Ureter (tissue), 1 donor: ENCODE measurements around the gene NAT8L. TPM values are rescaled to one million over a fixed set of nuclear protein-coding genes. Genes with fewer than 3 reads are reported as not detected.

Experiments
- DNase-seq: peaks from one replicate; pipeline ENCODE4 v3.0.0-alpha.2; 2020; ENCODE audit warnings: low spot score
- total RNA-seq: library from RNA; stranded (reverse); gene quantifications from one replicate; pipeline ENCODE4 v1.2.4, GENCODE V29; 2023
- donor health status: DM: yes; HTN: yes; CAD: no.

Gene NAT8L
- total RNA-seq, 1 donor from 2014 or later, result 0.16 TPM

DNA sequence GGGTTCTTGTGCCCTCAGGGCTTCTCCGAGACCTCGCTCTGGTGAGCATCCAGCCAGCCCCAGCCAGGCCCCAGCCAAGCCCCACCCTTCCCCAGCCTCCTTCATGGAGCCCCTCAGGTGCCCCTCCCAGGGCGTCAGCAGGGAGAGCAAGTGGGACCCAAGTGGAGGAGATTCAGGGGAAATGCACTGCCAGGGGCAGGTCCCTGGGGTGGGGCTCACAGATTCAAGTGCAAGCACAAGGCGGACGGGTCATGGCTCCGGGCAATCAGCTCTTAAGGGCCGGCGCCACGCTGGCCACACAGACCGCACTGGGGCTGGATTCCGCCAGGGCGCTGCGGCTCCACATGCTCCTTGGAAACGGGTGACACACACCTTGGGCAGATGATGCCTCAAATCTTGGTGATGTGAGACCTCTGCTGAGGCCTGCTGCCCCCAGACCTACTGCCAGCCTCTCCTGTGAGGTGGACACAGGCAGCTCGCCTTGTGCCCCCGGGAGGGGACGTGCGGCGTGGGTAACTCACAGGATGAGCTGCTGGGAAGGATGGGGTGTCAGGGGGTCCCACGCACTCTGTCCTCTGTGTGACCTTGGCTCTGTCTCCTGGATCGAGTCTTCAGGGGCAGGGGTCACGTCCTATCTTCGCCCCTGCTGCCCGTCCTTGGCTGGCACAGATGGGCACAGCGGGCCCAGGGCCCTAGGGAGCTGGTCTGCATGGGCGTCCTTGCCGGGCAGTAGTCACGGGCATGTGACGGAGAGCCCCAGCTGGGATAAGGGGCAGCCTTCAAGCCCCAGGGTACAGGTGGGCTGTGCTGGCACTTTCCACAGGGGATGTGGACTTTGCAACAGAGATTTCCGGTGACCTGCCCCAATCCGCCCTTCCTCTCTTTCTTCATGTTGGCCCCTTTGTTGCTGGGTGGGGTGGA is 17.1 kb downstream of the NAT8L start:
- no peak for DNase-seq

DNA sequence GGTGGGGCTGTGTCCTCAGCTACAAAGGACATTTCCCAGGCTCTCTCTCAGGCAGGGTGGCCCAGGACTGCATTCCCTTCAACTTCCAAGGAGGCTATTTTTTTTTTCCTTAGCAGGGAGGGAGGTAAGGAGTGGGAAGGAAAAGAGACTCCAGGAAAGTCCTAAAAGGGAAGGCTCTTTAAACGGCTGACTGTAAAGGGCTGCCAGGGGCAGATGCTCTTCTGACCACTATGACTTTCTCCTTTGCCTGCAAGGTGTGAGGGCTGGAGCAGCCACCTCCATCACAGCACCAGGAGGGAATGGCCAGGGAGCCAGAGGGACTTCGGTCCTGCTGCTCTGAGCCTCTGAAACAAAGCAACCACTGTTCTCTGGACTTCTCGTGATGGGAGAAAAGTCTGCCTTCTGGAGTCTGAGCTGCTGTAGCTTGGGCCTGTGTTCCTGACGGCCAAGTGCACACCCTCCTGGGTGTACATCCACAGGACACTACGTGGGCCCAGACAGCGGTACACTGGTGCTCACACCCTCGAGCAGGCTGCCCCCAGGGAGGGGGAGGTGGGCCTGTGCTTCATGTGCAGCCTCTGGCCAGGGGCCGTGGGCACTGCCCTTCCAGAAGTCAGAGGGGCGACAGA is 17.9 kb downstream of the NAT8L start:
- DNase-seq, result no peak

DNA sequence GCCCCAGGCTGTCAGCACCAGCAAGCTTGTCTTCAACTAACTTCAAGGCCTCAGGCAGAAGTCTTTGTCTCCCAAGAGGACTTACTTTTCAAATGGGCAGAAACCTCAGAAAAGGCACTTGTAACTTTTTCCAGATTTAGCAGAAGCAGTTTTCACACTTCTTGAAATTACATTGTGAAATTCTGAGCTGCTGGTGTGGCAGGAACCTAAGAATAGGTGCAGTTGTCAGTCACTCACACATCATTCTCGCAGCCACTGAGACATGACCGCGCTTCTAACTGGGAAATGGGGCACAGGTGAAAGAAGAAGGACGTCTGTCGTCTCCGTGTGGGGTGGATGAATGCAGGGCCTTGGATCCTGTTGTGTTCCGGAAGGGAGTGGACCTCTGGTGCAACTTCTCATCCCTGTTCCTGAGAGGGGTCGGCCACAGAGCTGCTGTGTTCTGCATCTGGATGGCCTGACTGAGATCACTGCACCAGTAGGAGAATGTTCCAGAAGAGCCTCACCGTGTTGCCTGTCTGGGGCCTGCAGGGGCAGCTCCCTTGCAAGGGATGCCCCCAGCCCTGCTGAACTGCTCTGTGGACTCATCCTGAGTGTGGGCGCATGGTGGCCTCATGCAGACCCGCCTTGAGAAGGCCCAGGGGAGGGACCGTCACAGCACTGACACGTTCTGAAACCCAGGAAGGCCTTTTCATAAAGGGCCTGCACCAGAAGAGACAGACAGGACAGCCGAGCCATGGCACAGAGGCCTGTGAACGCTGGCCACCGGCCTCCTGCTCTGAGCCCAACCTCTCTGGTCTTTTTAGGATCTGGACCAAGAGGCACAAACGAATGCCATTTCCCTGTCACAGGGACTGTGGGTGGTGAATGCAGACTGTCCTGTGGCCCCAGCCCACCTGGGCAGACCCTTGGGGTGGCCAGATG is 18.7 kb downstream of the NAT8L start:
- no peak for DNase-seq

DNA sequence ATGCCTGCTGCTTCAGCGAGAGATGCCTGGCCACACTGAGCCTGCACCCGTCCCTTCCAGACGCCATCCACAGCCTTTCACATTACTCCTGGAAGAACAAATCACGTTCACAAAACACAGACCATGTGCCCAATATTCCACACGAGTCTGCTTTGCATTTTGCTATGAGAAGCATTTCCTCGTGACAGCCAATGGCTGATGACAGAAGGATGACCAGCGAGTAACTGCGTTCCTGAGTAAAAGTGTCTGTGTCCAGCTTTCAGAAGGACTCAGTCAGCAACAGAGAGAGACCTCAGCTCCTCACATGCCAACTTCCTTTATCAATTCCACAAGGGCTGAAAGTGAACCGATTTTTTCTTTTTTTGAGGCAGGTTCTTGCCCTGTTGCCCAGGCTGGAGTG is 19.5 kb downstream of the NAT8L start:
- no peak for DNase-seq

DNA sequence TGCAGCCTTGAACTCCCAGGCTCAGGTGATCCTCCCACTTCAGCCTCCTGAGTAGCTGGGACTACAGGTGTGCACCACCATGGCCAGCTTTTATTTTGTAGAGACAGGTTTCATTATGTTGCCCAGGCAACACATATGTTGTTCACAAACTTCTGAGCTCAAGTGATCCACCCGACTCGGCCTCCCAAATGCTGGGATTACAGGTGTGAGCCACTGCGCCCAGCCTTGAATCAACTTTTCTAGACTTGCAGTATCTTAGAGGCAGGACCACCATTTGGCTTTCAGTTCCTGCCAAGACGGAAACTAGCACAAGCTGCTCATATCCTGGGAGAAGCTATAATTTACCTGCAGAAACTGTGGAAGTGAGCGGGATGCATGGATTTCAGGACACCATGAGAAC is 19.9 kb downstream of the NAT8L start:
- no peak for DNase-seq

DNA sequence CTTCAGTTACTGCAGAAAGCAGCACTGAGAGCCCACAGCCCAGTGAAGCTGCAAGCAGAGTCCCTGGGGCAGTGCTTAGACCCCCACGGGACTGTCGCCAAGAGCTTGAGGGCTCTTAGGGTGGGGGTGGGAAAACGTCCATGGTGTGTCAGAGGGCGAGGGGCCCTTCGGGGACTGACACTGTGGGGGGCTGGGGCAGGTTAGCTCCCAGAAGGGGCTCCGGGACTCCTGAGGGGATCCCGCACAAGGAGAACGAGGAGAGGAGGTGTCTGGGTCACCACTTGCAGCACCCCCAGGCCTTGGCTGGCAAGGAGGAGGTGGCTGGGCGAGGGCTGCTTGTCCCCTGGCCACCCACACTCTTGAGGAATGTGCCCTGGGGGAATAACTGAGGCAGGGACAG is 20.8 kb downstream of the NAT8L start:
- DNase-seq, result no peak

DNA sequence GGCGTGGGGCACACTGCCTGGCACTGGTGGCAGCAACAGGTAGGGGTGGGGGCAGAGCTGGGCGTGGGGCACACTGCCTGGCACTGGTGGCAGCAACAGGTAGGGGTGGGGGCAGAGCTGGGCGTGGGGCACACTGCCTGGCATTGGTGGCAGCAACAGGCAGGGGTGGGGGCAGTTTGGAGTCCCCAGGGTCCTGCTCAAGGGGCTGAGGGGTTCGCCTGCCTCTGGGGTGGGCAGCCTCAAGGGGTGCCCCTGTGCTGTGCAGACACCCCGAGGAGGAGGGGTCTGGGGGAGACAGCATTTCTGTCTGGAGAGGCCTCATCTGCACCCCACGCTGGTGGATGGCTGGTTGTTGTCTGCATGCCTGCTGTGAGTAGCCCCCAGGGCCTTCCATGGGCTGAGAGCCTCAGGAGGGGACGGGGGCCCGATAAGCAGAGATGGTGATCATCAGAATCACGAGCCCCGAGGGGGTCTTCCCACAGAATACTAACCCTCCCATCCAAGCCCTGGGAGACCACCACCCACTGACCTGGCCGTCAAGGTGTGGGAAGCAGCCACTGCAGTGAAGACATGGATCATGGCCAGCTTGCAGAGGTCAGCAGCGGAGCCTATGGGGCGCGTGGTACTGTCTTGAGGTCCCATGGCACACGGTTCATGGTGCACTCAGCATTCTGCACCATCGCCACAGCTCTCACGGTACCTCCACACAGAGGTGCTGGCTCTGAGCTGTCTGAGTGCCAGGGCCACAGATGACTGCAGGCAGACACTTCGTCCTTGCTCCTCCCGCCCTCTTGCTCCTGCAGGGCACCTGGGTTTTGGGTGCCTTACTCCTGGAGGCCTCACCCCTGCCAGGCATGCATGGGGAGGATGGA is 21.5 kb downstream of the NAT8L start:
- DNase-seq, result no peak

DNA sequence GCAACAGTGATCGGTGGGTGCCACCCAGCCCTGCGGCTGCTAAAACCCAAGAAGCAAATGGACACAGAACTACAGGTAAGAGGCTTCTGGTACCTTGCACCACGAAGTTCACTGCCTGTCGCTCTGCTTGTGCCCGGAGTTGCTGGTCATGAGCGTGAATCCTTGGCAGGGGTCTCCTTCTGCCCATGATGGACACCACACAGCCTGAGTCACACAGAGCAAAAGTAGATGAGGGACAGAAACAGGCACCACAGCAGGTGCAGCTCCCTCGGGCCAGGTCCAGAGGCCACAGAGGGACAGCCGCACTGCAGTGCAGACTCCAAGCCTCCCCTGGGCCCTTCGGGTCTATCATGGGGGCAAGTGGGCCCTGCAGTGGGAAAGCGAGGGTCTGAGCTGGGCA is 22.4 kb downstream of the NAT8L start:
- no peak for DNase-seq

DNA sequence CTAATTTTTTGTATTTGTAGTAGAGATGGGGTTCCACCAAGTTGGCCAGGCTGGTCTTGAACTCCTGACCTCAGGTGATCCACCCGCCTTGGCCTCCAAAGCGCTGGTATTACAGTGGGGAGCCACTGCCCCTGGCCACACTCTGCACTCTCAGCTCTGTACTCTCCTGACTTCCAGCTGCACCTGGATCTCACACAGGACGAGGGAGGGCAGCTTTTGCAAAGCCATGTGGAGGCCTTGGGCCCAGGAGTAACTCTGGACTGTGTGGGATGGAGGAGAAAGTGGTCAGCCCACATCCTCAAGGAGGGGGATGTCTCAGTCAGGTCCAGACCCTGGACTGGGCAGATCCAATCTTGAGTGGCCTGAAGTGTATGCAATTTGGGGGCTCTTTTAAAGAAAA is 23.0 kb downstream of the NAT8L start:
- DNase-seq, result no peak

DNA sequence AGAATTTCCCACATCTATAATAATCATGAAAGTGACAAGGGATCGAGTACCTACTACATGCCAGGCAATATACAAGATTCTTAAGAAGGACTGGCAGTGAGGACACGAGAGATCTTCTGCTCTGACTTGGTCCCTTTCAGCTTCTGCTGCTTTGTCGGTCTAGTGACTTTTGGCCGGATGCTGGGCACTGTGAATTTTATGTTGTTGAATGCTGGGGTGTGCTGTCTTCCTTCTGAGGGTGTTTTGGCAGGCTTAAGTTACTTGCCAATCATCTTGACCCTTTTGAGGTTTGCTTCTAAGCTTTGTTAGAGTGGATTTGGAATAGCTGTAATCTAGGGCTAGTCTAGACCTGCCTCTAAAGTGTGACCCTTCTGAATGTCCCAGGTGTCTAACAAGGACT is 23.5 kb downstream of the NAT8L start:
- peak; percentile 14 for DNase-seq

DNA sequence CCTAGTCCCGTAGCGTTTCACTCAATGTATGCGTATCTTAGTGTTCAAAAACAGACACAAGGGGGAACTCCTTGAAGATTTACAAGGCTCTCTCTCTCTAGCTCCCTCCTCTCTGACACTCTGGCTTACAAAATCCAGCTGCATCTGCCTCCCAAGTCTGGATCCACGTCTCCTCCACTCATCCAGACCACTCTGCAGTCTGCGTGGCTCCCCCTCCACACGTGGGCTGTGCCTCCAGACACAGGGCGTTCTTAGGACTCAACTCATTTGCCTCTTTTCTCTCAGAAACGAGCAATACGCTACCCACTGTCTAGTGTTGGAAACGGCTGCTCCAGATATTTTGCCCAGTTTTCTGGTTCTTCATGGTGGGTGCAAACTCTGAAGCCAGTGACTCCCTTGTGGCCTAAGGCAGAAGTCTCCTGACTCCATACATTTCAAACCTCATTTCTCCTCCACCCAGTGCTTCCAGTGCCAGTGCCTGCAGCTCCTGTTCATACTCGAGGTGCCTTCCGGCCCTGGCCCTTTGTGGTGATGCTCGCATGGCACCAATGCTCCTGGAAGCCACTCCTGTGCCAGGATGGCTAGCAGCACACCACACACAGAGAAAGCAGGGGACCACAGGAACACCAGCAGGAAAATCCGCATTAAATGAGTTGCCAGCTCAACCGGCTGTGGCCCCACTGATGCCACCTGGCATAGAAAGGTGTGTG is 24.1 kb downstream of the NAT8L start:
- DNase-seq, result no peak

DNA sequence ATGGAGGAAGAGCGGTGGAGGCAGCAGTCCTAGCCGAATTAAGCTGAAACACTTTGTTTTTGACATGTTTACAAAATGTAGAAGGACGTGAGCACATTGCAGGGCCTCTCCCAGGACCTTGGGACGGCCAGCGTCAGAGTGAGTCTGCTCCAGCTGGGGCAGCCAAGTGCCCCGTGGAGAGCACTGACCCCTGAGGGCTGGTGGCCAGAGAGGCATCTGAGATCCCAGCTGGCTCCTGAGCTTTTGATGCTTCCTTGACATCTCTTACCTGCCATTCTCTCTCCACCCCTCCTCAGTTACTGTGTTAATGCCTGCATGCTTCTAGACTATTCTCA is 24.7 kb downstream of the NAT8L start:
- peak; percentile 18 for DNase-seq

DNA sequence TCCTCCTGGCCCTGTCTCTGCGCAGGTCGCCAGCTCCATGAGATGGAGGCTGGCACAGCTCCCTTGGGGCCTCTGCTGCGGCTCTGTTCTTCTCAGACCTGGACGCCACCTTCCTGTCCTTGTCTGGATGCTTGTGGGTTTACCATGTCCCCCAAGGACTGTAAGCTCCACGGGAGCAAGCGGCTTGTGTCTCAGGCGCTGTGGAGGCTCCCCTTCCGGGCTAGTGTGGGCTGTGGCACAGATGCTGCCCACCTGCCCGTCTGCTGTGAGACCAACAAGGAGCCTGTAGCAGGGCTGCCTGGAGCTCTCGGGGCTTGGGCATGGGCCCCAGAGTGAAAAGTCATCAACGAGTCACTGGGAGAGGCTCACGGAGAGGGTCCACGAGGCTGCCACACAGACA is 25.2 kb downstream of the NAT8L start:
- DNase-seq, result peak; percentile 31

DNA sequence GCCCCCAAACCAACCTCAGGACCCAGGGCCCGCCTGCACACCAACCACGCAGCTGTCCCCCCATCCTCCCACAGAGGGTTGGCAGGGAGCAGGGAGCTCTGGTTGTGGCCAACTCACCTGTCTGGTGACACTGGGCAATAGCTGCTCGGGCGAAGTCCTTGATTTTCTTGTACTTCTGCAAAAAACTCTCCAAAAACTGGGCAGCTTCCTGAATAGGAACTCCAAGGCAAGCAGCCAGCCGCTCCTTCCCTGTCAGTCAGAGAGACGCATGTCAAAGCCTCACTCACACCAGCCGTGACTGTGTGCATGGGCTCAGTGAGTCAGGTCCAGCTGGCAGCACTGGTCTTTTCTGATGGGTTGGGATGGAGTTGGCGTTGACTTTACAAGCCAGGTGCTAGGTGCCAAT is 26.4 kb downstream of the NAT8L start:
- DNase-seq, result peak; percentile 27

DNA sequence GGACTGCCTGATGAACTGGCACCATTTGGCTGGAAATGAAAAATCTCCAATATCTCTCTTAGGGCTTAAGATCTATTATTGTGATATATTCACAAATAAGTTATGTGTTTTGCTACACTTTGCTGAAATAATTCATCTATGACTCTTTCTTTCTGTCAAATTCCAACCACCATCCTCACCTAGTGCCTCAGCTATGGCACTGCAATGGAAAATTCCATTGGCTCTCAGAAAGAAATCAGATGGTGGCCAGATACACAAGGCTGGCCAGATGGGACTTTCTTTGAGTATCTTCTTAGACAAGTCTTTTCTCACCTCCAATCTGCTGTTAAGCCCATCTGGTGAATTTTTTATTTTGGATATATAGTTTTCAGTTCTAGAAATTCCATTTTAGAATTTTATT is 28.0 kb downstream of the NAT8L start:
- DNase-seq, result no peak

DNA sequence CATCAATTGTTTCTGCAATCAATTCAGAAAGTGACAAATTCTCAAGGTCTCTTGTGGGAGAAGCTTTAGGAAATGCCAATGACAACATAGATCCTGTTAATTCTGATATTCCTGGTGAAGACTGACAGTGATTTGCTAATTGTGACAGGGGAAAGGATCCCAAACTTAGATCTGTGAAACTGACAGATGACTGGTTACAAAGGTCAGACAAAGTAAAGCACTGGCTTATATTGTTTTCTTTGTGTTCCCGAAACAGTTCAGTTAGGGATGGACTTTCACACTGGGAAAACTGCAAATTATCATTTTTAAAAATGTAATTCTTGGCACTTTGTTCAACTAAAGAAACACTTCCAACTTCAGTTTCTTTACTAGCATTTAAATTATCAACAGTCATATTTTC is 30.1 kb downstream of the NAT8L start:
- no peak for DNase-seq

DNA sequence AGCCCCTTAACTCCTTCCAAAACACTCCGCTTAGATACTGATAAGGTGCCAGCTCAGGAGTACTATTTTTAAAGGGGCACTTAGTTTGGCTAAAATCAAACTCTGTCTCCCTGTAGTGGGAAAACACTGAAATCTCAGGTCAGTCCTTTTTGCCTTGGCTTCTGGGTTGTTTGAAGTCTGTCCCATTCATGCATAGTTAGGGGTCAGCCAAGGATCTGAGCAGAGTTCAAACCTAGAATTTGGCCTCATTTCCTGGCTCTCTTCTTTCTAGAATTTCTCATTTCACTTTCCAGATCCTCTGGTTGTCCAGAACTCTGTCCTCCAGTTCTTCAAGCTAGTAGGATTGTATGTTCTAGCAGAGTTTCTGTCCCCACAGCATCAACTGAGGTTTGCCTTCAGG is 31.5 kb downstream of the NAT8L start:
- DNase-seq, result no peak

DNA sequence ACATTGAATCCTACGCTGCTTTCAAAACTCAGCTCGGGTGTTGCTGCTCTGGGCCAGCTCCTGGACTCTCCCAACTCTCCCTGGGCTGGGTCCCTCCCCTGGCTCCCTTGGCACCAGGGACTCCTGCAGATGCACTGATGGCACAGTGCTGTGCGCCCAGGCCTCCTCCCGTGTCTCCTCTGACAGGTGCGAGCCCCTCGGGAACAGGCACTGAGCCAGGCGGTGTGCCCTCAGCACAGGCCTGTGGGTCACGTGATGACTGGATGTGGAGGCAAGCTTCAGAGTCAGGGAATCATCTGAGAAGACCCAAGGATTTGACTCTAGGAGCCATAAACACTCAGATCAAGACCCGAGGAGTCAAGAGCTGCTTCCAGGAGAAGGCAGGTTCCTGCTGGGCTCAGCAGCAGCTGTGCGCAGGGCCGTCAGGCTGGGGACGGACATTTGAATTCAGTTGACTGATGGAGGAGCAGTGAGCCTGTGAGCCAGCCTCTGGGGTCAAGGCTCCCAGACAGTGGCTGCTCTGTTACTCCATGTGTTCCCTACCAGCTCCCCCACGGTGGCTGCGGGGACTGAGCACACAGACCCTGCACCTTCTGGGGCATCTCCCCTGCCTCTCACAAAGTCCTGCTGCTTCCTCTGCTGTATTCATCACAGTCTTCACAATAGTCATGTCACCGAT is 33.0 kb downstream of the NAT8L start:
- DNase-seq, result no peak

DNA sequence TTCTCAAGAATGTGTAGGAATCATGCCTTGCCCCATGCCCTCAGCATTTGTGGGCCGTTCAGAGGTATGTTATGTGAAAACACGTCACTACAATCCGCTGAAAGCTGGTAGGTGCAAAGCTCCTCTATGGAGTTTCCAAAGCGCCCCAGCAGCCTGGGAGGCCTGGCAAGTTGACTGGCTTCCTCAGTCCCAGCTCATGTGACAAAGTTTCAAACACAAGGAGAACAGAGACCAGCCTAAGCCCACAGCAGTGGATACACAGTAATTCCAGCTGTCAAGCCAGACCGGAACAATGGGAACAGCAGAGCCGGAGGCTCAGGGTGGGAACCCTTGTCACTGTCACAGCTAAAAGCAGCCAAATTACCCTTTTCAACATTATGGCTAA is 33.5 kb downstream of the NAT8L start:
- DNase-seq, result no peak

DNA sequence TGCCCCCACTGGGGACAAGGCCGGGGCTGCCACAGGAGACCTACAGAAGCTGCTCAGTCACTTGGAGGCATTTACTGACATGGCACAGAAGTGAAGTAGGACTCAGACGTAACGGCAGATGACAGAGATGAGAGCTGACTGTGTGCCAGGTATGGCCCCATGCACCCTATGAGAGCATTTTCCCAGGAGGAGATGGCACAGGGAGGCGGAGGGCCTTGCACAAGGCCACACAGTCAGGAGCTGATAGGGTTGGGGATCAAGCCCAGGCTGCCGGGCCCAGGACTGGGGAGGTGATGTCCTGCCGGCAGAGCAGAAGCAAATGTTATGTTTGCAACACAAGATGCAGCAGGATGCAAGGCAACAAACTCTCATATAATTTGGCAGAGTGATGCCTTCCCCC is 34.1 kb downstream of the NAT8L start:
- no peak for DNase-seq
